HepG2 (cell line): ENCODE results near the gene VPS26A.

Experiments
- BRF2 ChIP-seq: sonication (generic); formaldehyde crosslinking; IDR thresholded peaks from 2 replicates; pipeline ENCODE4 v1.8.1; 2022; ENCODE audit warnings: mild to moderate bottlenecking, missing genetic modification reagents
- CBX1 ChIP-seq: IDR thresholded peaks from one replicate; pipeline ENCODE4 v1.6.1; 2016; ENCODE audit warnings: antibody characterized with exemption, low read depth
- CTCF ChIP-seq: sonication (generic); formaldehyde crosslinking; IDR thresholded peaks from 2 replicates; pipeline ENCODE4 v1.5.0; 2020; ENCODE audit warnings: mild to moderate bottlenecking, missing genetic modification reagents, moderate library complexity
- E2F5 ChIP-seq: sonication (generic); formaldehyde crosslinking; conservative IDR thresholded peaks from 2 replicates; pipeline ENCODE4 v1.4.0; 2020; ENCODE audit warnings: missing genetic modification reagents
- ELF4 ChIP-seq: sonication (generic); formaldehyde crosslinking; IDR thresholded peaks from 2 replicates; pipeline ENCODE4 v1.5.0; 2020; ENCODE audit warnings: missing genetic modification reagents, mild to moderate bottlenecking, moderate library complexity, borderline replicate concordance
- KDM5A ChIP-seq: fragments of 200-600 bp; sonication (generic); IDR thresholded peaks from 2 replicates; pipeline ENCODE4 v1.7.0; 2018; ENCODE audit warnings: antibody characterized with exemption, mild to moderate bottlenecking, low read length, borderline replicate concordance
- MAX ChIP-seq: IDR thresholded peaks from 2 replicates; pipeline ENCODE4 v1.6.1; 2012; ENCODE audit warnings: inconsistent platforms
- MIER3 ChIP-seq: IDR thresholded peaks from 2 replicates; pipeline ENCODE4 v1.6.1; 2016; ENCODE audit warnings: missing compliant biosample characterization, borderline replicate concordance
- POLR2A ChIP-seq, 2 experiments: IDR thresholded peaks; 2 replicates each; pipeline ENCODE4 v1.6.1; 2011; ENCODE audit warnings: low read depth in 2 of 2, low read length in 2 of 2, mild to moderate bottlenecking in 1 of 2, moderate library complexity in 1 of 2; ENCODE audit not compliant: insufficient read depth in 1 of 2
- POLR2G ChIP-seq: fragments of 200-400 bp; formaldehyde crosslinking; IDR thresholded peaks from 2 replicates; pipeline ENCODE4 v1.6.1; 2018; ENCODE audit warnings: mild to moderate bottlenecking, low read depth, low read length, moderate library complexity
- YY1 ChIP-seq: IDR thresholded peaks from 2 replicates; pipeline ENCODE4 v1.6.1; 2011; ENCODE audit warnings: low read length, low read depth, moderate library complexity, mild to moderate bottlenecking; ENCODE audit not compliant: insufficient read depth, insufficient replicate concordance
- ZNF382 ChIP-seq: sonication (generic); formaldehyde crosslinking; IDR thresholded peaks from 2 replicates; pipeline ENCODE4 v1.5.0; 2020; ENCODE audit warnings: missing genetic modification reagents, mild to moderate bottlenecking, borderline replicate concordance
- ZNF687 ChIP-seq: sonication (generic); formaldehyde crosslinking; IDR thresholded peaks from 2 replicates; pipeline ENCODE4 v1.5.1; 2020; ENCODE audit warnings: mild to moderate bottlenecking, missing genetic modification reagents, moderate library complexity
- ZNF800 ChIP-seq: sonication (generic); formaldehyde crosslinking; IDR thresholded peaks from 2 replicates; pipeline ENCODE4 v1.4.0; 2020; ENCODE audit warnings: missing genetic modification reagents

- TF ChIP-seq POLR2A (IDR thresholded peaks at IDR 0.05; ENCODE audit: insufficient read depth in 1 of 2, low read depth in 2 of 2, low read length in 2 of 2): no peak
- TF ChIP-seq CTCF (CRISPR knock-in tag): no peak
- no peak for TF ChIP-seq BRF2 (CRISPR knock-in tag)
- no peak for TF ChIP-seq ELF4 (CRISPR knock-in tag)
- no peak for TF ChIP-seq POLR2G
- TF ChIP-seq ZNF687 (CRISPR knock-in tag): no peak
- TF ChIP-seq KDM5A: no peak
- no peak for TF ChIP-seq ZNF382 (CRISPR knock-in tag)
- TF ChIP-seq MAX: no peak
- no peak for TF ChIP-seq E2F5 (CRISPR knock-in tag)
- TF ChIP-seq ZNF800 (CRISPR knock-in tag): no peak
- TF ChIP-seq CBX1: no peak
- no peak for TF ChIP-seq YY1
- no peak for TF ChIP-seq MIER3 (CRISPR knock-in tag)
Observed at GRCh38 chr10:69145329-69145728, 21.4 kb downstream of the VPS26A start.
